Calu3 (cell line): Measurements from ENCODE around the gene CTSC. TPM values are rescaled to one million over a fixed set of nuclear protein-coding genes. Genes with fewer than 3 reads are reported as not detected.

ENCODE experiments used
- BruUV-seq: library from RNA; stranded (reverse); fragments of 400-500 nt; replicated peaks from 2 replicates; lab custom pipeline; 2021; lab: Mats Ljungman, UMichigan
- CTCF ChIA-PET: fragments of 300-600 bp; sonication (Branson Sonifier 250); formaldehyde crosslinking; loops from one replicate; lab custom pipeline; 2022; ENCODE audit warnings: antibody characterized with exemption; lab: Charles Lee
- DNase-seq: peaks from one replicate; pipeline ENCODE4 v3.0.0; 2022
- H3K27ac Mint-ChIP-seq: one replicate; pipeline ENCODE4 v1.8.0; 2022; ENCODE audit warnings: mixed read lengths; ENCODE audit not compliant: unreplicated experiment
- H3K27me3 Mint-ChIP-seq: one replicate; pipeline ENCODE4 v1.8.0; 2022; ENCODE audit warnings: mixed read lengths; ENCODE audit not compliant: unreplicated experiment
- H3K36me3 Mint-ChIP-seq: one replicate; pipeline ENCODE4 v1.8.0; 2022; ENCODE audit warnings: mild to moderate bottlenecking, moderate library complexity, mixed read lengths; ENCODE audit not compliant: insufficient read depth, unreplicated experiment
- H3K4me1 Mint-ChIP-seq: one replicate; pipeline ENCODE4 v1.8.0; 2022; ENCODE audit warnings: mild to moderate bottlenecking, low read depth, mixed read lengths; ENCODE audit not compliant: unreplicated experiment
- H3K4me3 Mint-ChIP-seq: one replicate; pipeline ENCODE4 v1.8.0; 2022; ENCODE audit warnings: mild to moderate bottlenecking, low read depth, moderate library complexity, mixed read lengths; ENCODE audit not compliant: unreplicated experiment
- H3K9me3 Mint-ChIP-seq: one replicate; pipeline ENCODE4 v1.8.0; 2022; ENCODE audit warnings: low read depth, mixed read lengths; ENCODE audit not compliant: unreplicated experiment
- intact Hi-C: fragments of 100-400 bp; cut with micrococcal nuclease; formaldehyde crosslinking; loops from one replicate; pipeline ENCODE4 v1.10.0; 2022; ENCODE audit not compliant: unreplicated experiment
- total RNA-seq: library from RNA; stranded (reverse); gene quantifications from 2 replicates; pipeline ENCODE4 v1.2.3, GENCODE V29; 2022
- TF ChIP-seq, protein P1 (sequence below): fragments of 200-600 bp; IDR thresholded peaks from one replicate; pipeline ENCODE4 v1.8.0; 2022; ENCODE audit warnings: antibody characterized with exemption; ENCODE audit not compliant: unreplicated experiment

Gene CTSC
- total RNA-seq, 1 experiment from 2014 or later: 413 TPM

DNA sequence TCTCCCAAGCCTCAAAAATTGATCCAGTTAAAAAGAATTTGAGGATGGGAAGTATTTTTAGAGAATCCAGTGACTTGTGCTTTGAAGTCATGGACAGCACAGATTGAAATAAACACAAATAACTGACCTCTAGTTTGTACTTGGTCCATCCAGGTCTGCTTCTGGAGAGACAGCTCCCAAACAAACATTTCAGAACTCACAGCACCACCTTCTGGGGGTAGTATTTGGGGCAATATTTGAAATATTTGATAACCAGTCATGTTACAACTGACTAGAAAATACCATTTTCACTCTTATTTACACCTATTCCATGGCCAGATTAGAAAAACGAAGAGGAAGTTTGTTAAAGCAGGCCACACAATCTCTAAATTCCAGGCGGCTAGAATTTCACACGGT is 56.2 kb downstream of the CTSC start:
- BruUV-seq: no TSS peak
- Mint-ChIP-seq H3K4me3 (no peak overlapping the region), H3K36me3 (no peaks in the 10 kb centered on the region), H3K4me1 (peaks cover 3% of the 10 kb centered on the region), H3K9me3 (no peaks in the 10 kb centered on the region), H3K27ac (no peak overlapping the region), H3K27me3 (no peaks in the 10 kb centered on the region)
- TF ChIP-seq, protein P1, sequence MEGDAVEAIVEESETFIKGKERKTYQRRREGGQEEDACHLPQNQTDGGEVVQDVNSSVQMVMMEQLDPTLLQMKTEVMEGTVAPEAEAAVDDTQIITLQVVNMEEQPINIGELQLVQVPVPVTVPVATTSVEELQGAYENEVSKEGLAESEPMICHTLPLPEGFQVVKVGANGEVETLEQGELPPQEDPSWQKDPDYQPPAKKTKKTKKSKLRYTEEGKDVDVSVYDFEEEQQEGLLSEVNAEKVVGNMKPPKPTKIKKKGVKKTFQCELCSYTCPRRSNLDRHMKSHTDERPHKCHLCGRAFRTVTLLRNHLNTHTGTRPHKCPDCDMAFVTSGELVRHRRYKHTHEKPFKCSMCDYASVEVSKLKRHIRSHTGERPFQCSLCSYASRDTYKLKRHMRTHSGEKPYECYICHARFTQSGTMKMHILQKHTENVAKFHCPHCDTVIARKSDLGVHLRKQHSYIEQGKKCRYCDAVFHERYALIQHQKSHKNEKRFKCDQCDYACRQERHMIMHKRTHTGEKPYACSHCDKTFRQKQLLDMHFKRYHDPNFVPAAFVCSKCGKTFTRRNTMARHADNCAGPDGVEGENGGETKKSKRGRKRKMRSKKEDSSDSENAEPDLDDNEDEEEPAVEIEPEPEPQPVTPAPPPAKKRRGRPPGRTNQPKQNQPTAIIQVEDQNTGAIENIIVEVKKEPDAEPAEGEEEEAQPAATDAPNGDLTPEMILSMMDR: no peak
- intact Hi-C loops: loop anchor here (5.0 to 10.0 kb wide), 2 partner anchors 179 to 387 kb away; no protein-coding TSS in a partner anchor
- CTCF ChIA-PET: interaction anchor here (0.8 to 1.0 kb wide), 3 partner anchors 177 to 265 kb away, joined by 3 to 4 read pairs (median 4); no protein-coding TSS in a partner anchor
- DNase-seq: peak; percentile 7

DNA sequence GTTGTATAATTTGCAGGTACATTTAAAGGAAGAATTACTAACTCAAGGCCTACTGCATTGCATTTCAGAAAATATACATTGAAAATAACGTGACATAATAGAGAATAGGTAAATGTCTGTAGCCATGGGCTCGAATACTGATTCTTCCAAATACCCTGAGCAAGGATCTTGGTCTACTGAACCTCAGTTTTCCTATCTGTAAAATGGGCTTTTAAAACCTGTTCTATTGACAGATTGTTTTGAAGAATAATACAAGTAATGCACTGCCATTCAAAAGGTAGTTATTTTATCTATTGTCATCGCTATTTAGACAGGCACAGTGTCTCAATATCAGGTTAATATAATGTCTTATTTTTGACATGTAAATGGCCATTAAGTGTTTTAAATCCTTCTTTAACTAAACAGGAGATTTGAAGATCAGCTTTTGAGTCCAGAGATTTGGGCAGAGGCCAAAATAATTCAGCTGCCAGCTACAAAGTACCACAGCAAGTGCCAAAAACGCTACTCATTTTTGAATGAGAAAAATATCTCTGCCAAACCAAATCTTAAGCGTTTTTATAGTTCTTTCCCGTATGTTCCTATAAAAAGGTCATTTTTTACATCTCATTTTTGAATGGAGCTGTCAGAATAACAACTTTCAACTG is 56.7 kb downstream of the CTSC start:
- CTCF ChIA-PET: interaction anchor here (1.0 kb wide), 2 partner anchors 176 to 177 kb away, joined by 3 to 4 read pairs; no protein-coding TSS in a partner anchor
- intact Hi-C loops: loop anchor here (5.0 to 10.0 kb wide), 2 partner anchors 178 to 386 kb away; no protein-coding TSS in a partner anchor
- no peak for DNase-seq
- Mint-ChIP-seq H3K36me3 (no peaks in the 10 kb centered on the region), H3K9me3 (no peaks in the 10 kb centered on the region), H3K4me1 (no peaks in the 10 kb centered on the region), H3K27ac (no peak overlapping the region), H3K4me3 (no peak overlapping the region), H3K27me3 (no peaks in the 10 kb centered on the region)
- BruUV-seq: no TSS peak
- TF ChIP-seq, protein P1: no peak

- Mint-ChIP-seq H3K4me1 (no peaks in the 10 kb centered on the region), H3K27me3 (no peaks in the 10 kb centered on the region), H3K27ac (no peak overlapping the region), H3K36me3 (no peaks in the 10 kb centered on the region), H3K9me3 (no peaks in the 10 kb centered on the region), H3K4me3 (no peak overlapping the region)
- no peak for DNase-seq
- intact Hi-C loops: no loop called here
- CTCF ChIA-PET: interaction anchor here (0.5 kb wide), 1 partner anchor 539 kb away, joined by 4 read pairs; no protein-coding TSS in a partner anchor
- TF ChIP-seq, protein P1: no peak
- BruUV-seq: no TSS peak
Measured at GRCh38 chr11:88277349-88277915, 60.1 kb downstream of the CTSC start.

- no TSS peak for BruUV-seq
- CTCF ChIA-PET: interaction anchor here (0.7 kb wide), 1 partner anchor 276 kb away, joined by 3 read pairs; no protein-coding TSS in a partner anchor
- H3K36me3 Mint-ChIP-seq: no peaks in the 10 kb centered on the region
- no peak overlapping the region for H3K4me3 Mint-ChIP-seq
- no peaks in the 10 kb centered on the region for H3K27me3 Mint-ChIP-seq
- no peaks in the 10 kb centered on the region for H3K9me3 Mint-ChIP-seq
- TF ChIP-seq, protein P1: no peak
- H3K4me1 Mint-ChIP-seq: no peaks in the 10 kb centered on the region
- intact Hi-C loops: no loop called here
- no peak for DNase-seq
- no peak overlapping the region for H3K27ac Mint-ChIP-seq
Measured at GRCh38 chr11:88275636-88276035, 61.9 kb downstream of the CTSC start.
